Right atrium auricular region (tissue), 2 donors: ENCODE measurements around the gene BCAP31. TPM values are rescaled to one million over a fixed set of nuclear protein-coding genes. Genes with fewer than 3 reads are reported as not detected.
"Not testable (repeated sequence)": the region's sequence is repeated elsewhere in the genome, so short reads cannot be mapped to it uniquely, and the experiment has no call there.

Experiments
- DNase-seq: peaks from one replicate; pipeline ENCODE4 v3.0.0-alpha.2; 2019; ENCODE audit warnings: low spot score
- H3K27ac ChIP-seq, 2 donors: fragments of 200-600 bp; sonication (generic); 1 replicate in 1 of 2; 2 replicates in 1 of 2; pipeline ENCODE4 v1.5.1; 2016 to 2019
- H3K27me3 ChIP-seq, 2 donors: fragments of 200-600 bp; sonication (generic); one replicate each; pipeline versions ENCODE4 v1.5.1 to v1.6.0; 2017 to 2019
- H3K36me3 ChIP-seq: fragments of 200-600 bp; sonication (generic); one replicate; pipeline ENCODE4 v1.5.1; 2016
- H3K4me1 ChIP-seq, 2 donors: fragments of 200-600 bp; sonication (generic); one replicate each; pipeline versions ENCODE4 v1.5.1 to v1.6.0; 2017 to 2019
- H3K4me3 ChIP-seq, 2 donors: fragments of 200-600 bp; sonication (generic); 1 replicate in 1 of 2; 2 replicates in 1 of 2; pipeline ENCODE4 v1.5.1; 2017 to 2019; ENCODE audit warnings: mild to moderate bottlenecking in 1 of 2, moderate library complexity in 1 of 2
- H3K9me3 ChIP-seq, 2 donors: fragments of 200-600 bp; sonication (generic); one replicate each; pipeline ENCODE4 v1.5.1; 2019
- total RNA-seq, 2 donors: library from RNA; depleted of rRNA; stranded (reverse); fragments of >200 nt; gene quantifications; one replicate each; pipeline ENCODE4 v1.1.0, GENCODE V29; 2016
- TF ChIP-seq, protein P1 (sequence below), 2 donors: fragments of 200-600 bp; sonication (generic); IDR thresholded peaks; one replicate each; pipeline ENCODE4 v1.5.1; 2019; ENCODE audit warnings: antibody characterized with exemption in 2 of 2

The BCAP31 gene
- total RNA-seq, 2 donors from 2014 or later, result 86.3 to 109 TPM

GRCh38 chrX:153750127-153750774, 26.1 kb upstream of the BCAP31 start:
- Histone ChIP-seq H3K36me3 (no peaks in the 10 kb centered on the region), H3K4me1 (no peaks in the 10 kb centered on the region), H3K27ac (no peak overlapping the region), H3K9me3 (no peaks in the 10 kb centered on the region), H3K4me3 (no peak overlapping the region), H3K27me3 (no peaks in the 10 kb centered on the region)
- no peak for DNase-seq
- TF ChIP-seq, protein P1, sequence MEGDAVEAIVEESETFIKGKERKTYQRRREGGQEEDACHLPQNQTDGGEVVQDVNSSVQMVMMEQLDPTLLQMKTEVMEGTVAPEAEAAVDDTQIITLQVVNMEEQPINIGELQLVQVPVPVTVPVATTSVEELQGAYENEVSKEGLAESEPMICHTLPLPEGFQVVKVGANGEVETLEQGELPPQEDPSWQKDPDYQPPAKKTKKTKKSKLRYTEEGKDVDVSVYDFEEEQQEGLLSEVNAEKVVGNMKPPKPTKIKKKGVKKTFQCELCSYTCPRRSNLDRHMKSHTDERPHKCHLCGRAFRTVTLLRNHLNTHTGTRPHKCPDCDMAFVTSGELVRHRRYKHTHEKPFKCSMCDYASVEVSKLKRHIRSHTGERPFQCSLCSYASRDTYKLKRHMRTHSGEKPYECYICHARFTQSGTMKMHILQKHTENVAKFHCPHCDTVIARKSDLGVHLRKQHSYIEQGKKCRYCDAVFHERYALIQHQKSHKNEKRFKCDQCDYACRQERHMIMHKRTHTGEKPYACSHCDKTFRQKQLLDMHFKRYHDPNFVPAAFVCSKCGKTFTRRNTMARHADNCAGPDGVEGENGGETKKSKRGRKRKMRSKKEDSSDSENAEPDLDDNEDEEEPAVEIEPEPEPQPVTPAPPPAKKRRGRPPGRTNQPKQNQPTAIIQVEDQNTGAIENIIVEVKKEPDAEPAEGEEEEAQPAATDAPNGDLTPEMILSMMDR (IDR thresholded peaks at IDR 0.05), result no peak

GRCh38 chrX:153749017-153749416, 24.8 kb upstream of the BCAP31 start:
- not testable (repeated sequence) for H3K4me3 ChIP-seq, H3K4me1 ChIP-seq, H3K9me3 ChIP-seq, H3K27ac ChIP-seq, H3K27me3 ChIP-seq, H3K36me3 ChIP-seq, DNase-seq

DNA sequence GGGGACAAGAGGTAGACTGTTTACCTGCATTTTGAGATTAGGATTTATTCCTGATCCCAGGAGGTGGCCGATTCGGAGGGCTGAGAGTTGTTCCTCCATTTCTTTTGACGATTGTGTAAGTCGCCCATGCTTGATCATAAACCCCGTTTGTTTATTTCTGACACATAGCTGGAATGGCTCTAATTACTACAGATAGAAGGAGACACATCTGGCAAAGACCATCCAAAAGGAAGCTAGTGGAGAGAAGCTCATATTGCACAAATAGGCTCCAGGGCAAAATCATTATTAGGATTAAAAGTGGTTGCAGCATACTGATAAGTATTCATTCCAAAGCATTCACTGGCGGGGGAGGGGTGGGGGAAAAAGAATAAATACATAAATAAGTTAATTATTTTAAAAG, 22.8 kb upstream of the BCAP31 start:
- not testable (repeated sequence) for H3K27ac ChIP-seq, H3K9me3 ChIP-seq, H3K4me3 ChIP-seq, H3K4me1 ChIP-seq, H3K36me3 ChIP-seq, DNase-seq, H3K27me3 ChIP-seq

- Histone ChIP-seq H3K9me3 (no peaks in the 10 kb centered on the region), H3K4me3 (no peak overlapping the region), H3K36me3 (no peaks in the 10 kb centered on the region), H3K27me3 (no peaks in the 10 kb centered on the region), H3K4me1 (peaks cover 0 to 7% of the 10 kb centered on the region in 2 donors), H3K27ac (no peak overlapping the region)
- TF ChIP-seq, protein P1 (IDR thresholded peaks at IDR 0.05), result no peak
- DNase-seq, result no peak
Observed at GRCh38 chrX:153746359-153746758, 22.2 kb upstream of the BCAP31 start.

DNA sequence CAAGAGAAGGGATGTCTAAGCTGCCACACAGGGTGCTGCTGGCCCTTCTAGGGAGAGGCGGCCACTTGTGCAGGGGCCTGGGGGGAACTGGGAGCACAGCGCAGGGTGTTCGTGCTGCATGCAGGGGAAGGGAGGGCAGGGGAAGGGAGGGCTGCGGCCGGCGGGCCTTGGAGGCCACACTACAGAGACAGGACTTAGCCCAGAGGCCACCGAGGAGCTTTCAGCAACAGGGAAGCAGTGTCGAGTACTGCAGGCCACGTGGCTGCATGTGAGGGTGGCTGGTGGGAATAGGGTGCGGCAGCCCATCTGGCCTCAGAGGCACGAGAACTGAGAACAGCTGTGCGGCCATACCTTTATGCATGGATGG, 20.9 kb upstream of the BCAP31 start:
- DNase-seq, H3K4me3 ChIP-seq, H3K27ac ChIP-seq, H3K4me1 ChIP-seq, H3K9me3 ChIP-seq, H3K27me3 ChIP-seq, H3K36me3 ChIP-seq: not testable (repeated sequence)

DNA sequence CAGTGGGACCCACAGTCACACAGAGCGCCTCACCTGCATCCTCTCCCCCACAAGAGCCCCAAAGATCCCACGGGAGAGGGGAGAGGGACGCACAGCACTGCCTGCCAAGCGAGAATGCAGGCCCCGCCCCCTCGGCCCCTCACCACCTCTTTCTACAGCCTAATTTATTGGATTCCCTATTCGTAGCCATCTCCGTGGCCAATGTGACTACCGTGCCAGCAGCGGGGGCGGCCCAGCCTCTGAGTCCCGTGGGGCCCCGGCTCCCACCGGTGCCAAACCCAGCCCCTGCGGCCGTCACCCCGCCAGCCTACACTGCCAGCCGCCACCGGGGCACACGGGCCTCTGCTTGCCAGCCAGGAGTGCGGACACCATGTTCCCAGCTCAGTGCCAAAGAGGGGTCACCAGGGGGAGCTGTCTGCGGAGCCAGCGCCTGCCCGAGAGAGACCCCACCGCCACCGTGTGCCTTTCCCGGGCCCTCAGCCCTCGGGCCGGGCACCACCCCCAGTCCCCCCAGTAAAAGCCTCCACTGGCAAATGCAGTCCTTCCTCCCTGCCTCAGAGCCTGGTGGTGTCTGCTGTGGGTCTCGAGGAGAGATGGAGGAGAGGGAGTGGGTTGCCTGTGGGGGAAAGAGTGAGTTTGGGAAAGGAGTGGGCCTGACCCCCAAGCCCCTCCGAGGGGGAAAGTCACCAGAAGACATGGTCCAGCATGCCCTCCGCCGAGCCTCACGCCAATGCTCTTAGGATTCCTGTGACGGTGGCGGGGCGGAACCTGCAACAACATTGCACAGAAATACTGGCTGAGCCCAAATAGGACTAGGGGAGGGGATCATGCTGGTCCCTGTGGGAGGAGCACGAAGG, 20.3 kb upstream of the BCAP31 start:
- peak overlapping the region in 1 of 2 donors; percentile 4 for H3K27ac ChIP-seq
- TF ChIP-seq, protein P1 (IDR thresholded peaks at IDR 0.05), result peak in 1 of 2 donors; percentile 40
- no peak for DNase-seq

DNA sequence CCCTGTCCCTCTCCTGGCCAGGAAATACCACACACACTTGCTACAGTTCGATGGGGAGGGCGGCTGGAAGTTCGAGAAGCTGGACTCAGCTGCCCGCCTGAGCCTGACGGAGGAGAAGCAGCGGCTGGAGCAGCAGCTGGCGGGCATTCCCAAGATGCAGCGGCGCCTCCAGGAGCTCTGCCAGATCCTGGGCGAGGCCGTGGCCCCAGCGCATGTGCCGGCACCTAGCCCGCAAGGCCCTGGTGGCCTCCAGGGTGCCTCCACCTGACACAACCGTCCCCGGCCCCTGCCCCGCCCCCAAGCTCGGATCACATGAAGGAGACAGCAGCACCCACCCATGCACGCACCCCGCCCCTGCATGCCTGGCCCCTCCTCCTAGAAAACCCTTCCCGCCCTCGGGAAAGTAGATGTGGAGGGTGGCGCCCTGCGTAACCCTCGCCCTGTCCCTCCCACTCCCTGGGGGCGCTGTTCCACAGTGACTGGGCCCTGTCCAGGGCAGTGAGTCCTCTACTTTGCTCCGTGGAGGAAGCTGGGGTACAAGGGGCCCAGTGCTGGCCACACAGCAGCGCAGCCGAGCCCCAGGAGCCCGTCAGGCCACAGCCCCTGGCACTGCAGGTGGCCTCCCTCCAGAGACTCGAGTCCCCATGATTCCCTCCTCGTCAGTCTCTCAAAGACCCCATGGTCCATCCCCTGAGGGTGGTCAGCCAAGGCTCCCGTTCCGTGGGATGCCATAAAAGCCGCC, 19.5 kb upstream of the BCAP31 start:
- not testable (repeated sequence) for H3K27me3 ChIP-seq, H3K36me3 ChIP-seq, H3K4me3 ChIP-seq, H3K4me1 ChIP-seq, H3K9me3 ChIP-seq
- peak overlapping the region in 1 of 2 donors; percentile 4 for H3K27ac ChIP-seq
- peak; percentile 75 for DNase-seq

More for the DNA sequence above, 20.3 kb upstream of the BCAP31 start:
- H3K27me3 ChIP-seq, result no peaks in the 10 kb centered on the region
- no peak overlapping the region for H3K4me3 ChIP-seq
- no peaks in the 10 kb centered on the region for H3K9me3 ChIP-seq
- no peaks in the 10 kb centered on the region for H3K36me3 ChIP-seq
- peaks cover 0 to 7% of the 10 kb centered on the region in 2 donors for H3K4me1 ChIP-seq

DNA sequence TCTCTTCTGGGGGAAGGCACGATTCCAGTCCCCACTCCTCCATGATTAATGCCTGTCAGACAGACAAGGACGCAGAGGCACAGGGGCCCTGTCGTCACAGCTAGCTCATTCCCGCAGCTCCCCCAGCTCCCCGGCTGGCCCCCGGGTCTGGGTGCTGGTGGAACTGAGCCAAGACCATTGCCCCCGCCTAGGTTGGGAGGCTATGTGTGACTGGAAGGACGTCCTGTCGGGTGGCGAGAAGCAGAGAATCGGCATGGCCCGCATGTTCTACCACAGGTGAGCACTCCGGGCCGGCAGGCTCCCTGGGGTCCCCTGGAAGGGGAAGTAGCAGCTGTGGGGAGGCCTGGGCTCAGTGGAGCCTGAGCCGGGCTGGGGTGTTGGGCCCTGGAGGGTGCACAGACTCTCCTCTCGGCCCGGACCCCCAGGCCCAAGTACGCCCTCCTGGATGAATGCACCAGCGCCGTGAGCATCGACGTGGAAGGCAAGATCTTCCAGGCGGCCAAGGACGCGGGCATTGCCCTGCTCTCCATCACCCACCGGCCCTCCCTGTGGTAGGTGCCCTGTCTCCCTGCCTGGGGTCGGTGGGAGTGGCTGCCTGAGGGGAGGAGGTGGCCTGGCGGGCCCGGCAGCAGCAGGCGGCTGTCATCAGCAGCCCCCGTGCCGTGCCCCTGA, 18.7 kb upstream of the BCAP31 start:
- not testable (repeated sequence) for H3K27me3 ChIP-seq, H3K4me3 ChIP-seq, H3K4me1 ChIP-seq, H3K9me3 ChIP-seq, DNase-seq, H3K36me3 ChIP-seq, H3K27ac ChIP-seq

- not testable (repeated sequence) for H3K4me1 ChIP-seq, DNase-seq, H3K36me3 ChIP-seq
Observed at GRCh38 chrX:153742111-153742510, 17.9 kb upstream of the BCAP31 start.

More at GRCh38 chrX:153742111-153742510, 17.9 kb upstream of the BCAP31 start:
- not testable (repeated sequence) for H3K9me3 ChIP-seq, H3K4me3 ChIP-seq, H3K27me3 ChIP-seq, H3K27ac ChIP-seq
